Stimulated activated CD8-positive, alpha-beta memory T cell treated with anti-CD3 and anti-CD28 coated beads, Interleukin-4, amount 100 ng/mL, for 24 hours (primary cell): ENCODE data around the gene CLEC16A.
A peak's percentile ranks its signal among the peaks of the same experiment; 100 is the strongest.
"Not testable (repeated sequence)": the region's sequence is repeated elsewhere in the genome, so short reads cannot be mapped to it uniquely, and the experiment has no call there.

Experiments
- DNase-seq: peaks from one replicate; pipeline ENCODE4 v3.0.0-alpha.2; 2020; ENCODE audit warnings: low read depth

Gene CLEC16A

GRCh38 chr16:11204513-11205047 is 260.2 kb downstream of the CLEC16A start:
- no peak for DNase-seq

GRCh38 chr16:11205065-11205699 is 260.8 kb downstream of the CLEC16A start:
- DNase-seq, result no peak

- DNase-seq, result no peak
These were observed 261.6 kb downstream of the CLEC16A start for GRCh38 chr16:11205754-11206581.

- no peak for DNase-seq
These were observed 263.3 kb downstream of the CLEC16A start for GRCh38 chr16:11207646-11208045.

- no peak for DNase-seq
These were observed 264.7 kb downstream of the CLEC16A start for GRCh38 chr16:11208916-11209665.

GRCh38 chr16:11210260-11210659 is 265.9 kb downstream of the CLEC16A start:
- no peak for DNase-seq

- no peak for DNase-seq
These were observed 267.0 kb downstream of the CLEC16A start for GRCh38 chr16:11211061-11211976.

- DNase-seq, result no peak
These were observed 267.8 kb downstream of the CLEC16A start for GRCh38 chr16:11211977-11212797.

- DNase-seq, result no peak
These were observed 268.4 kb downstream of the CLEC16A start for GRCh38 chr16:11212798-11213196.

GRCh38 chr16:11213373-11213772 is 269.0 kb downstream of the CLEC16A start:
- DNase-seq, result no peak

GRCh38 chr16:11213799-11214198 is 269.4 kb downstream of the CLEC16A start:
- DNase-seq, result no peak

GRCh38 chr16:11215935-11216556 is 271.7 kb downstream of the CLEC16A start:
- DNase-seq, result no peak

- no peak for DNase-seq
These were observed 273.6 kb downstream of the CLEC16A start for GRCh38 chr16:11217651-11218603.

- DNase-seq, result no peak
These were observed 274.2 kb downstream of the CLEC16A start for GRCh38 chr16:11218604-11218962.

GRCh38 chr16:11219178-11219577 is 274.8 kb downstream of the CLEC16A start:
- no peak for DNase-seq

- not testable (repeated sequence) for DNase-seq
These were observed 276.1 kb downstream of the CLEC16A start for GRCh38 chr16:11220507-11220906.

GRCh38 chr16:11224096-11224893 is 279.9 kb downstream of the CLEC16A start:
- DNase-seq, result peak; percentile 59
